Esophagus muscularis mucosa (tissue), 4 donors: ENCODE measurements around the gene MEAK7.

Source experiments
- CTCF ChIP-seq, 3 experiments: fragments of 200-600 bp in 2 of 3; fragments of 450-650 bp in 1 of 3; sonication (generic) in 2 of 3; IDR thresholded peaks; one replicate each; pipeline ENCODE4 v1.5.1; 2017 to 2019; ENCODE audit warnings: antibody characterized with exemption in 3 of 3, mild to moderate bottlenecking in 2 of 3, moderate library complexity in 1 of 3
- EP300 ChIP-seq: sonication (generic); formaldehyde crosslinking; IDR thresholded peaks from one replicate; pipeline ENCODE4 v1.6.1; 2017; ENCODE audit warnings: antibody characterized with exemption
- POLR2A ChIP-seq: fragments of 450-650 bp; IDR thresholded peaks from one replicate; pipeline ENCODE4 v1.6.1; 2017; ENCODE audit warnings: antibody characterized with exemption, moderate library complexity, mild to moderate bottlenecking, low read depth
- POLR2AphosphoS5 ChIP-seq, 2 donors: sonication (generic); formaldehyde crosslinking; IDR thresholded peaks; one replicate each; pipeline ENCODE4 v1.6.1; 2017; ENCODE audit warnings: antibody characterized with exemption in 2 of 2

DNA sequence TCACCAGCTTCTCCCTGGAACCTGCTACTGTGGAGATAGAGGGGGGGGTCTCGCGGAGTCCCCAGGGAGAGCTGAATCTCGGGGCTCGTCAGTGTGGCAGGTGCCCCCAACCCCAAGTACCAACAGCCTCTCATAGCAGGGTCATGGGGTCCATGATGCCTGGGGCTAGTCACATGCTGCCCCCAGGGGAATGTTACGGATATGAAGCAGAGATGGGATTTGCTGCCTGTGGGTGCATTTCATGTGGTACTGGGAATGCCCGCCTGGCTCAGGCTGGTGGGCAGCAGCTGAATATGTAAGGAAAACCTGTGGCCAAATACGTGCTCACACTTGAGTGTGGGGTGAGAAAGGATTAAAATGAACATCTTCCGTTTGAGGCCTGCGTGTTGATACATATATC lies 49.4 kb downstream of the MEAK7 start:
- TF ChIP-seq CTCF (IDR thresholded peaks at IDR 0.05) = no peak
- no peak for TF ChIP-seq POLR2A
- TF ChIP-seq EP300 = no peak
- no peak for TF ChIP-seq POLR2AphosphoS5 (IDR thresholded peaks at IDR 0.05)
